HG02798 (cell line): ENCODE results near the gene EML6.

Source experiments
- ATAC-seq: cut with Tn5 transposase; IDR thresholded peaks from one replicate; pipeline ENCODE4 v1.9.1; 2021; ENCODE audit warnings: mild to moderate bottlenecking; ENCODE audit not compliant: unreplicated experiment, poor library complexity

Gene EML6

DNA sequence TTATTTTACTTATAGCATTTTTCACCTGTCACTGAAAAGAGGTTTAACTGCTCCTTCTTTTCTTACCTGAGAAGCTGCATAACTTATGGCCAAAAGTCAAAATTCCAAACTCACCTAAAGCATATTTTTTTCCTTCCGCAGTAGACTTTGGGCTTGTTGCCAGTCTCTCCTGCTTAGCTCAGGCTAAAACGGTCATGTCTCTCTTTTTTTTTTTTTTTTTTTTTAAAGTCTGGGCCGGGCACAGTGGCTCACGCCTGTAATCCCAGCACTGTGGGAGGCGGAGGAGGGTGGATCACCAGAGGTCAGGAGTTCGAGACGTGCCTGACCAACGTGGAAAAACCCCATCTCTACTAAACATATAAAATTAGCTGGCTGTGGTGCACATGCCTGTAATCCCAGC is 213.3 kb downstream of the EML6 start:
- no peak for ATAC-seq

DNA sequence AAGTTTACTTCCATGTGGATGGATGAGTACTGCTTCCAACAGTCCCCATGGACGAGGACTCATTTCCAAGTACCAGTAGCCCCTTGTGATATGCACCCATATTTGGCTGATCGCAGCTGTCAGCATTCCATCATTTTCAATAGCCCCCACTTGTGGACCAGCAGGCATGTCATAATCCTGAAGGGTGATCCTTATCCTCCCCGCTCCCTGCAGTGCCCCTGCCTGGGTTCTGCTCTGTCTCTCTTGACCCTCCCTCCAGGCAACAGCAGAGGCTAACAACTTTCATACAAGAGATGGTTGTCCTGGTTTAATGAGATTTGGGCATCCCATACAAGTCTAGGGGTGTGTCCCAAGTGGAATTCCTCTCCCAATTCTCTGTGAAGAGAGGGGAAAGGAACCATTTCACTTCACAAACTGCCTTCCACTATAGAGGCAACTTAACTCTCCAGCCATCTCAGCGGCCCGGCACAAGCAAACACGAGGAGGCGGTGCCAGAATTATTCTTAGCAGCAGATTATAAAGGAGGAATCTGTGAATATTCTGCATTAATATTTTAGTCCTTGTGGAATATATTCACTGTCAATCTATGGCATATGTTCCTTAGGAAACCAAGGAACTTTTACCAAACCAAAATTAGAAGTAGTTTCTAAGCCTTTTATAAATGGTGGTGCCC is 216.1 kb downstream of the EML6 start:
- no peak for ATAC-seq

DNA sequence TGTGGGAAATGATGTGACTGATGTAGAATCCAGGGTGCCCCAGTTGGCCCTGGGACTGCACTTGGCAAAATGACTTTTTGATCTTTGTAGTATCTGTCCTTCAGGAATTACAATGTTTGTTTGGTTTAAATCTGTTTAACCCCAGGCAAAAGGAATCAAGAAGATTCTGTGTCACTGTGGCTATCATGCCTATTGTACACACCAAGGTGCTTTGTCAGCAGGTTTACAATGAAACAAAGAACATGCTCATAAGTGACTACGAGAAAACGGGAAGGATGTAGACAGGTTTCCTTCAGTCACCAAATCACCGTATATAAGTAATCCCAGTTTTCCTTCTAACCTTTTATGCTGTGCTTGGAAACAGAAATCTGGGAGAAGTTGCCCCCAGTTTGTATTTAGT is 217.3 kb downstream of the EML6 start:
- no peak for ATAC-seq

DNA sequence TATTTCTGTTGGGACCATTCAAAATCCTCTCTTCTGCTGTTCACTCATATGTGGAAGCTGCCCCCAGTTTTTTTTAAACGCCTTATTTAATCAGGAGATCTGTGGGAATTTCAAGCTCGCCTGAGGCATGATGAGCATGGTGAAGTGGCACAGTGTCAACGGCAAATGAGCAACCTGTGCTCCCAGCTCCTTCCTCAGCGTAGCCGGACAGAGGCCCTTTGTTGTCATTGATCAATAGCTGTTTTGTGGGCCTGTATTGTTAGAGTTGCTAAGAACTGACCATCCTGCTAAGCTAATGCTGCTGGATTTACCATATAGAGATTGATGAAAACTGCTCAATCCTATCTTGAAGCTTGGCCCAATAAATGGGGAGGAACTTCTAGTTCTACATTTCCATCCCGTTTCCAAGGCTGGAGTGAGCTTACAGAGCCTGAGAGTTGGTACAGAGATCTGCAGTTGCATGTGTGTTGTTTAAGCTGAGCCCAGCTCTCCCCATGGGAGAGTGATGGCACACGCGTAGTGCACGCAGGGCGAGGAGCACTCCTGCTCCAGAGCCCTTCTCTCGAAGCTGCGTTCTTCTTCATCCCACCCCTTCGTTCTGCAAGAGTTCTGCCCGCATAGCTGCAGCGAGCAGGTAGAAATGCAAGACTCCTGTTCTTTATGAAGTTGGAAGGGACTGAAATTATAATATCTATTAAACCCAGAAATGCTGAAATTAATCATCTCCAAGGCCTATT is 218.0 kb downstream of the EML6 start:
- ATAC-seq, result no peak

DNA sequence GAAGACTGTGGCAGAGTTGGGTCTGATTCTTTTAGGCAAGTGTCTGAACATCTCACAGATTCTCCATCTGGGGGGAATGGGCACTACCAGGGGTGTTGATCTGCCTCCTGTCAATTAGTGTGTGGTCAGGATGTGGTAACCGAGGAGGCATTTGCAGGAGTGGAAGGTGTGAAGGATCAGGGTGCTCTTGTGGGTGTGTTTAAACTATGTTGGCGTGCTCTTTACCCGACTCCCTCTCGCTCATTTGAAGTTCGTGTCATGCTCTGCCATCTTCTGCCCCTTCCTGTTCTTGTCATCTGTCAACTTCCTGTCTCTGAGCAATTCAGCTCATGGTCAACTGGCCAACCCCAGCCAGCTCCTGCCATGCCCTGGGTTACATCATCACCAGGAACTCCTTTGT is 218.9 kb downstream of the EML6 start:
- ATAC-seq, result no peak

DNA sequence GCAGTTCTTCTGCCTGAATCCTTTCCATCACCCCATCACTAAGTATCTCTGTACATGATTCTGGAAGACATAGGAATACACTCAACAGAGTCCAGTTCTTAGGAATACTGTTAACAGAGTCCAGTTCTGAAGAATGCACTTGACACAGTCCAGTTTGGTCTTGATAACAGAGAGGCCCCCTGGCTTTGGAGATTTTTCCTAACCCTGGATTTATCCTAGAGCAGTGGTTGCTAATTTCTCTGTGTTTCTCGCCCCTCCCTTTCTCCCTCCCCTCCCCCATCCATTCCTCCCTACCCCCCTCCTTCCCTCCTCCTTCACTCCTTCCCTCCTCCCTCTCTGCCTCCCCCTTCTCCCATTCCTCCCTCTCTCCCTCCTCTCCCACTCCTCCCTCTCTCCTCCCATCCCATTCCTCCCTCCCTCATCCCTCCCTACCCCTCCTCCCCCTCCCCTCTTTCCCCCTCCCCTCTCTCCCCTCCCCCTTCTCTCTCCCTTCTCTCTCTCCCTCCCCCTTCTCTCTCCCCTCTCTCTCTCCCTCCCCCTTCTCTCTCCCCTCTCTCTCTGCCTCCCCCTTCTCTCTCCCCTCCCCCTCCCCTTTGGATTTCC is 221.4 kb downstream of the EML6 start:
- ATAC-seq, result no peak

DNA sequence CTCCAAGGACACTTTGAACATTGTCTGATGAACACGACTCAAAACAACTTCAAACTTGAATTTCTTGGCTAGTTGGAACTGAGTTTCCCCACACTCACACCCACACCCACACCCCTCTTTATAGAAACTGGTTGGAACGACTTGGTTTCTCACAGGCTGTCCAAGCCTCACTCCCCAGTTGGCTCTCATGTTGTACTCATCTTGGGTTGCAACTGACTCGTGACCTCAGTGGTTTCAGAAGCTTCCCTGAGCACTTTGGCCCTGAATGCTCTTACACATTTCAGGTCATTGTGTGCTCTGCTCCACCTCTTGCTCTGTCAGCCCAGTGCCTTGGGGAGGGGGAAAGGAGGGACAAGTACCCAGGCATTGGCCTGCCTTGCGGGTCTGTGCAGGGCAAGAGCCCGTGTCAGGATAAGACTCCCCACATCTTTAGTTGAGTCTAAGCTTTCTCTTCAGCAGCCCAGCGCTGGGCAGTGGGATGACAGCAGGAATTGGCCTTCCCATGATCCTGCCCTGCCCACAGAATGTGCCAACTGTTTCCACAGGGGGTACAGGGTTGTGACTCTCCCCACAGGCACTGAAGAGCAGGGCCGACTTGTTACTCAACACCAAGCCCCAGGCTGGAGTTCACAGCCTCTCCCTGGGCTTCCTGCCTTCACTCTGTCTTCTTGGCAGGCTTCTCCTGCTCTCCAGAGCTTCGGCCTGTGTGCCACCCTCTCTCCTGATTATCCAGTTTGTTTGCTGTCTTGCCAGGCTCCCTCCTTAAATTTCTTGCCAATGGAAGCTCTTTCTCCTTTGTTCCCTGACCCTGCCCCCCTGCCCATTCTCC is 222.1 kb downstream of the EML6 start:
- ATAC-seq, result peak; percentile 85

DNA sequence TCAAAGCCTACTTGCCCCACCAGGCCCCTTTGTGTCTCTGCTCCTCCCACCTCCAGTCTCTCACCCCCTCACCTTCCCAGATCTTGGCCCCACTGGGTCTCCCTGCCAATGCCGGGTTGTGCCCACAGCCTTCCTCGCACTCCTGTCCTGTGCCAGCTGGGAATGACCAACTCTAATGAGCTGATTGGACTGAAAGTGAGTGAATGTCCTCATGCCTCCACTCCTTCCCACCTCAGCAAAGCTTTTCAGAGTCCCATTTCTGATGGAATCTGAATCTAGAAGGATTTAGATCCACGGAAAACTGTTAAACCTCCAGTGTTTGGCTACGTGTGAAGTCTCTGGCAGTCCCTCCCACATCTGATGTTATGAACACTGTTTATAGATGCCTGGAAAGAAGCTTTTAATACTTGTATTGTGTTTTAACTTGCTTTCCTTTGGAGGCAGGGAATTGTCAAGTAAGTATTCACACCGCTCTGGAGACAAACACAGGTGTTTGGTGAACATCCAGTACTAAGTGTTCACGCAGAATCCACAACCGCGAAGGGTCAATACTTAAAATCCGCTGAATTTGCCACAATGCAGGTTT is 222.9 kb downstream of the EML6 start:
- no peak for ATAC-seq

DNA sequence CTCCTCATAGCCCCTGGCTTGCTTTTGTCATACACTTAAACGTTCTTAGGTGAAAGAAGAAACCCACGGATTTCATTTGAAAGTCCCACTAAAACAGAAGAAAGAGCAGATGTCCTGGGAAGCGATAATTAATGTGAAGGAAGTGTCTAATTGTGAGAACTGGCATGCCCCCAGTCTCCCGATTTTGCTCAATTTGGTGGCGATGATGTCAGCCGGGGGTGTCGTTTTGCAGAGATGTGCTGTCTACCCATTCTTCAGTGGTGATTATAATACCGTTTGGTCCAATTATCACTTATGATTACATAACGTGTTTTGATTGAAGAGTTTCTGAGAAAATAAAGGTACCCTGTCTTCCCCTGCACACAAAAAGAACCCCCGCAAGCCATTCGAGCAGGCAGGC is 223.7 kb downstream of the EML6 start:
- no peak for ATAC-seq

DNA sequence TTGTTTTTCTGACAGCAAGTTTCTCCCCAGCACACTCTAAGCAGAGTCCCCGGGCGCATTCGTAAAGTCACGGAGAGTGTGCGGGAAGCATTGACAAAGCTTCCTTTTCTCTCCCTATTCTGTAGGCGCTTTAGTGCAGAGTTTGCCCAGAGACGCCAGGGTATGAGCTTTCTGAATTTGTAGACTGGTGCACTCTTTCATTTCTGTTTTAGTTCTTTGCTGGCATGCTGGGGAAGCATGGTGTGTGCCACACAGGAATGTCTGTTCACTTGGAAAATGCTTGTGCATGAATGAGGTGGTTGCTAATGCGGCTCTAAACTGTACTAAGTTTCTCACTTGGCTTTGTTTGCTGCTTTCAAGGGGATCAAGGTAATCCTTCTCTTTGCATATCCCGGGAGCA is 224.2 kb downstream of the EML6 start:
- no peak for ATAC-seq

DNA sequence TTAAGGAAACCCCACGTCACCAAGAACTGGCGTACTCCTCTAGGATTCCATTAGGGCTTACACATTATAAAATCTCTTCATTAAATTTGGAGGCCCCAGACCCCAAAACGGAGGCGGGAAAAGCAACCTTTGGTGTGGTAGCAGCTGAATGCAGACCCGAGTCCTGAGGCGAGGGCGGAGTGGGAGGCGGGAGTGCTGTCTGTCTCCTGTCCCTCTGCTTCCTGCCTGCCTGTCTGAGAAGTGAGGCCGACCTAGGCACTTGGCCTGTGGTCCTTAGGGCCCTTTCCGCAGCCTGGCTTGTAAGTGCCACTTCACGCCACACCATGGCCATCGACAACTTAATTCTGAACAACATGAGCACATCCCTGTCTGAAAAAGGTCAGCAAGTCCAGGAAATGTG is 224.7 kb downstream of the EML6 start:
- no peak for ATAC-seq

DNA sequence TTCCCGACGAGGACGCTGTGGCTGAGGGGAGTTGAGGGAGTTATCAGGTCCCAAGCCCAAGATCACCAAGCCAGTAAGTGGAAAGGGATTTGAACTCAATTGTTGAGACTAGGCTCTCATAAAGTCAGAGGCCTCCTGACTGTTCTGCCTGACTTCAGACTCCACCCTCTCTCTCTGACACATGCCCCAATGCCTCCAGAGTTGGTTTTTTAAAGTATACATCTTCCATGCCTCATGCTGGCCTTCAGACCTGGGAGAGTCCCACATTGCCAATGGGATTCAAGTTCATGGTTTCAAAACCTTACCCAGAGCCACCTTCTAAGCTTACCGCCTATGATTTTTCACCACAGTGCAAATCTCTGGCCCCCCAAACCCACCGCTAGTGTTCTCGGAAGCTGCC is 226.0 kb downstream of the EML6 start:
- no peak for ATAC-seq

DNA sequence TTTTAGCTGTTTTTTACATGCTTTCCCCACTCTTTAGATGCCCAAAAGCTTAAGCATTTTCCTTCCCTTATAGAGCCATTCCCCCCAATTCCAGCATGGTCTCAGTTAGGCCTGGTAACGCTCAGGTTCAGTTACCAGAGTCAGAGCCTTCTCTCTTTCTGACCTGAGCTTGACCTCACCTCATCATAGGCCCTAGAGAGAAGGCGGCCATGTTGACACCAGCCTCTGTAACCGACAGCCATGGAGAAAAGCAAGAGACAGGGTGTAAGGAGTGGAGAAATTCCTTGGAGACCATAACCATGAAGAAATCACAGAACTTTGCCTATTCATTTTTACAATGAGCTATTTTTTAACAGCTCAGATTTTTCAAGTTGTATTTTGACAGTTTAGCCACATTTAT is 227.3 kb downstream of the EML6 start:
- no peak for ATAC-seq

DNA sequence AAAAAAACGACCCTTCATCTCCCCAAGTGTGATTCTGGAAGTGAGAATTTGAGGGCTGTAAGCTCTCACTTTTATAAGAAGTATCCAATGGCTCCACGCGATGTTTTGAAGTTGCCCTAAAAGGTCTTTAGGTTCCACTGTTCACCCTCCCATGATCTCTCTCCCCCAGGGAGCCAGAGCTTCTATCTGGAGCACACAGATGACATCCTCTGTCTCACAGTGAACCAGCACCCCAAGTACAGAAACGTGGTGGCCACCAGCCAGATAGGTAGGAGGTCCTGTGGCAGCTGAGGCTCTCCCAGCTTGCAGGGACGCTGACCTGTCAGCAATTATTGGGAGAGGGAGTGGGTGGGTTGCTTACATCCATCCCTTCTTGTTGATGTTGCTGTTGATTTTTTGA is 229.0 kb downstream of the EML6 start:
- no peak for ATAC-seq

DNA sequence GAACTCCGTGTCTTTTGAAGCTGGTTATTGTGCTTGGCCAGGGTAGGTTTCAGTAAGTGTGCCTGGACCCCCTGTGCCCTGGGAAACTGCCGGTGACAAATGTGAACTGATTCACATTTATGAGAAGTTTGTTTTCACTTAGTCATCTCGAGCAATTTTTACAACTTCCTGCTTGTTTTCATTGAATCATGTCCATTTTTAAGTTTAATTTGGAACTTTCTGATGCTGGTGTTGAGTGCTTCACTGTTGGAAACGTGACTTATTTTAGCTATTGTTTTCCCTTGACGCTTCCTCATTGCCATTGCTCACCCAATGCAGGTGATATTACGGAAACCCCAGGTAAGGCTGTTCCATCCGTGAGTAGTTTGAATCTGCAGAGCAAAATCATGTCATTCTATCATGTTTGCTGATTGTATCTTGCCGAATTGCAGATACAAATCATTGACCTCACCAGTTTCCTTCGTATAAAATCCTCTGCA is 229.6 kb downstream of the EML6 start:
- ATAC-seq, result no peak

DNA sequence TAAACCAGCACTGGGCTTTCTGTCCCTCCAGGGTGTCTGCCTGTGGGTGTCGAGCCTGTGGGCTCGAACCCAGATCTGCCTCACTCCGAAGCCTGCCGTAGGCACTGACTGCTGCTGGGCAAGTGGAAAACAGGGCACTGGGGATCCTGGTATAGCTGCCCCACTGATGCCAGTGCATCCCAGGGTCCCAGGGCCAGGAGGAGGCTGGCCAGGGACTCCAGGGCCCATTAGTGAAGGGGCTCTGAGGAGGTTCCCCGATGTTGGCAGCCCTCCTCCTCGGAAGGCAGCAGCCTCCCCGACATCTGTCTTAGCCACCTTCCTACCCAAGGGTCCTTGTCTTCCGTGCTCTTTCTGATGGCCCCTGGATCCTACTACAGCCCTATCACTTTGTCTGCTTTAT is 230.7 kb downstream of the EML6 start:
- ATAC-seq, result no peak

DNA sequence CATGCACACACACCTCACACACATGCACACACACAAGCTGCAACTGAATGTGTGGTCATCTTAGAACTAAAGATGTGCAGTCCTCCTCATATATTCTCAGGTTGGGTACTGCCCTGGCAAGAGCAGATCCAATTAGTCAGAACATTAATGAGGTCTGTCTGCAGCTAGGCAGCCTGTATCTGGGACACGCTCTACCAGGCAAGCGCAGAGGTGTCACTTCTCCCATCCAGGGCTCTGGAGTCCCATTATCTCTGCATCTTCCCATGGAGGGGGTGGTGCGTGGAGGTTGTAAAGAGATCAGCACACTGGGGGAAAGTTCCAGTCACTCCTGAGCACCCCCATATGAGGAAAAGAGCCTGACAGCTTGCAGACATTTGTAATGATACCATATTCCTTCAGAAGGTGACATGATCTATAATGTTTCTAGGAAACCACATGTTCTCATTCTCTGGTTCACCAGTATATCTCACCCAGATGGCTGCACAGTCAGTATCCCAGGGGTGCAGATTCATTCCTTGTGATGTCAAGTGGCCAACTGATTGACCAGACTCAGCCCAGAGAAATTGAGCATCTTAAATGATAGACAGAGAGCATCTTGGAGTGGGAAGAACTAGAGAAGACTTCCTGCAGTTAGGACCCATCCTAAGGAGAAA is 231.4 kb downstream of the EML6 start:
- ATAC-seq, result no peak

DNA sequence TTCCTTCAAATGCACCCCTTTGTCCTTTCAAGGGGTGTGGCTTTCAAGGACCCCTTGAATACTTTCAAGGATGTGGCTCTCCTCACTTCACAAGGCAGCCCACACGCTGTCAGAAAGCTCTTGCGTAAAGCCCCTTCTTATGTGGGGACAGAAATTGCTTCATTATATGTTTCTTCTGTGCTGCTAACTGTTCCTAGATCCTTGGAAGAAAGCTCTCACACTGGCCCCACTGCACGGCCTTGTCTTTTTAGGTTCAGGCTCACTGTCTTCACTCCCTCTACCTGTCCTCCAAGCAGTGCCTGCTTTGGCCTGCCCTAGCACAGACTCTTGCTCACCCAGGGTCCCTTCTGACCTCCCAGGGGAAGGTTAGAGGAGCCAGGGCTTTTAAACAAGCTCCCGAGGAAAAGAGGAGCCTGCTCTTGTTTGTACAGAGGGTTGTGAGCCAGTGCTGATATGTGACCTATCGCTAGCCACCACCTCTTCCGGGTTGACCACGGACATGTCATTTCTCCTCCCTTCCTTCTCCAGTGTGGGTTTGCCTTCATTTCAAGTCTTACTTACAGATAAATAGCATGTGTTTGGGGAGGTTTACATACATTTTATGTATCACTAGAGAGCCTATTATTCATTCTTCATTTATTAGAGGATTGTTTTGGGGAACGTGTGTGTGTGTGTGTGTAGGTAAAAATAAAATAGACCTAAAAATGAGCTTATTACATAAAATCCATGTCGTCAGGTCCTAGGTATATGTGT is 232.1 kb downstream of the EML6 start:
- no peak for ATAC-seq

DNA sequence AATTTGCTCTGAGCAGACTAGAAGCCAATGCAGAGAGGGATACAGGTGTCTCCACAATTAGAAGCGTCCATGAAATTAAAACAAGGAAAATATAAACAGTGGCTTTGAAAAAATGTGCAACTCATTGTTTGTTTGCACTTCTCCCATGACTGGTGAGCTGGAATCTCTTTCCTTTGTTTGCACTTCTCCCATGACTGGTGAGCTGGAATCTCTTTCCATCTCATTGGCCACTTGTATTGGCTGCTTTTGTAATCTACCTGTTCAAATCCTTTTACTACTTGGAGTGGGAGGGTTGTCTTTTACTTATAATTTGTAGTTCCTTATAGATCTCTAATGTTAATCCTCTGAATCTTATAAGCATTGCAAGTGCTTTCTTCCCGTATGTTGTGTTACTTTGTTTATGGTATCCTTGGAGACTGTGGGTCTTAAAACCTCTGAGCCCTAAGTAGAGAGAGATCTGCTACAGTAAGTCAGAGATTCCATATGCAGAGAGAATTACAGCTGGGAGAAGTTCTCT is 232.7 kb downstream of the EML6 start:
- no peak for ATAC-seq
